RWPE2 (cell line): ENCODE results near the gene CENPL.
A peak's percentile ranks its signal among the peaks of the same experiment; 100 is the strongest.

ENCODE experiments used
- ATAC-seq: fragments of 200-7000 bp; cut with Tn5 transposase; 3 replicates; pipeline ENCODE4 v1.9.1; 2021; ENCODE audit warnings: low read depth
- DNase-seq: peaks from one replicate; pipeline ENCODE4 v3.0.0-alpha.2; 2020; ENCODE audit warnings: low spot score
- H3K27ac ChIP-seq: fragments of 450-650 bp; 2 replicates; pipeline ENCODE4 v1.5.1; 2017; ENCODE audit warnings: mild to moderate bottlenecking; ENCODE audit not compliant: poor library complexity, severe bottlenecking
- H3K27me3 ChIP-seq: fragments of 250-450 bp; sonication (Bioruptor Pico); 2 replicates; pipeline ENCODE4 v1.5.1; 2021; ENCODE audit warnings: mild to moderate bottlenecking, moderate library complexity; ENCODE audit not compliant: insufficient read depth, poor library complexity, severe bottlenecking
- H3K36me3 ChIP-seq: fragments of 250-450 bp; sonication (Bioruptor Pico); 2 replicates; pipeline ENCODE4 v1.5.1; 2020; ENCODE audit warnings: low read depth, mild to moderate bottlenecking, moderate library complexity
- H3K4me1 ChIP-seq: fragments of 250-450 bp; sonication (Bioruptor Pico); 2 replicates; pipeline ENCODE4 v1.5.1; 2021; ENCODE audit warnings: mild to moderate bottlenecking, moderate library complexity; ENCODE audit not compliant: insufficient read depth, poor library complexity, severe bottlenecking
- H3K4me3 ChIP-seq: fragments of 250-450 bp; sonication (Bioruptor Pico); 2 replicates; pipeline ENCODE4 v1.5.1; 2021; ENCODE audit warnings: mild to moderate bottlenecking, moderate library complexity; ENCODE audit not compliant: severe bottlenecking
- H3K9me3 ChIP-seq: fragments of 250-450 bp; sonication (Bioruptor Pico); 2 replicates; pipeline ENCODE4 v1.5.1; 2021; ENCODE audit warnings: mild to moderate bottlenecking, moderate library complexity; ENCODE audit not compliant: severe bottlenecking
- CTCF ChIP-seq: fragments of 450-650 bp; IDR thresholded peaks from one replicate; pipeline ENCODE4 v1.5.1; 2017; ENCODE audit warnings: mild to moderate bottlenecking, moderate library complexity; ENCODE audit not compliant: poor library complexity, severe bottlenecking

CENPL gene

GRCh38 chr1:173869021-173869359 is 44.3 kb upstream of the CENPL start:
- H3K27ac ChIP-seq, result peak overlapping the region; percentile 91
- TF ChIP-seq CTCF, result no peak
- ATAC-seq (no peak), DNase-seq (no peak)
- peak overlapping the region; percentile 92 for H3K4me3 ChIP-seq
- peaks cover 18% of the 10 kb centered on the region for H3K4me1 ChIP-seq
- no peaks in the 10 kb centered on the region for H3K9me3 ChIP-seq
- H3K27me3 ChIP-seq, result no peaks in the 10 kb centered on the region
- H3K36me3 ChIP-seq, result peaks cover 59% of the 10 kb centered on the region

GRCh38 chr1:173868266-173869020 is 43.8 kb upstream of the CENPL start, which contains the start of gene ZBTB37:
Gene ZBTB37 (plus strand): TSS chr1:173868380. CDS start chr1:173870226, 1,846 bp downstream.
- peak; percentile 22 for TF ChIP-seq CTCF
- H3K4me3 ChIP-seq, result peak within 1 kb of the TSS; percentile 92
- H3K27ac ChIP-seq, result peak within 1 kb of the TSS; percentile 91
- ATAC-seq (peak; percentile 68), DNase-seq (peak; percentile 94)
- peaks cover 60% of the 10 kb centered on the region for H3K36me3 ChIP-seq
- peaks cover 18% of the 10 kb centered on the region for H3K4me1 ChIP-seq
- no peaks in the 10 kb centered on the region for H3K9me3 ChIP-seq
- H3K27me3 ChIP-seq, result no peaks in the 10 kb centered on the region

GRCh38 chr1:173867753-173868265 is 43.1 kb upstream of the CENPL start, which contains the start of gene GAS5:
Gene GAS5 (minus strand): TSS chr1:173867989.
- Histone ChIP-seq H3K27me3 (no peaks in the 10 kb centered on the region), H3K27ac (peak within 1 kb of the TSS; percentile 91), H3K36me3 (peaks cover 62% of the 10 kb centered on the region), H3K4me1 (peaks cover 18% of the 10 kb centered on the region), H3K9me3 (no peaks in the 10 kb centered on the region), H3K4me3 (peak within 1 kb of the TSS; percentile 92)
- no peak for TF ChIP-seq CTCF
- peak; percentile 78 for ATAC-seq
- peak; percentile 100 for DNase-seq

- H3K27ac ChIP-seq, result peak overlapping the region; percentile 91
- H3K27me3 ChIP-seq, result no peaks in the 10 kb centered on the region
- H3K4me1 ChIP-seq, result peaks cover 18% of the 10 kb centered on the region
- H3K4me3 ChIP-seq, result peak overlapping the region; percentile 92
- ATAC-seq, result no peak
- H3K9me3 ChIP-seq, result no peaks in the 10 kb centered on the region
- peaks cover 65% of the 10 kb centered on the region for H3K36me3 ChIP-seq
- no peak for DNase-seq
- no peak for TF ChIP-seq CTCF
Measured at GRCh38 chr1:173867141-173867752, 42.6 kb upstream of the CENPL start.
